ENCODE results near the gene ARL17A.
"Not testable (repeated sequence)": the region's sequence is repeated elsewhere in the genome, so short reads cannot be mapped to it uniquely, and the experiment has no call there.

The ARL17A gene

GRCh38 chr17:46566284-46566683, 13.2 kb downstream of the ARL17A start:
- DNase-seq (ENCODE audit: low read depth); H3K4me3 ChIP-seq (replicated peaks; ENCODE audit: low read depth, low read length): not testable (repeated sequence)

- DNase-seq (ENCODE audit: low read depth); H3K4me3 ChIP-seq (replicated peaks; ENCODE audit: low read depth, low read length): not testable (repeated sequence)
Observed at GRCh38 chr17:46560048-46560447, 19.4 kb downstream of the ARL17A start.

- not testable (repeated sequence) for DNase-seq (ENCODE audit: low read depth); H3K4me3 ChIP-seq (replicated peaks; ENCODE audit: low read depth, low read length)
Observed at GRCh38 chr17:46559155-46559554, 20.3 kb downstream of the ARL17A start.

GRCh38 chr17:46548607-46549006, 30.9 kb downstream of the ARL17A start:
- DNase-seq (ENCODE audit: low read depth); H3K4me3 ChIP-seq (replicated peaks; ENCODE audit: low read depth, low read length): not testable (repeated sequence)

GRCh38 chr17:46534716-46535115, 44.8 kb downstream of the ARL17A start:
- not testable (repeated sequence) for DNase-seq (ENCODE audit: low read depth); H3K4me3 ChIP-seq (replicated peaks; ENCODE audit: low read depth, low read length)

GRCh38 chr17:46512168-46512567, 67.3 kb downstream of the ARL17A start, which contains the start of gene LRRC37A2:
TSS of gene LRRC37A2 (plus strand) at chr17:46512468. CDS start at chr17:46512713, 245 bp downstream.
- not testable (repeated sequence) for H3K4me3 ChIP-seq (replicated peaks; ENCODE audit: low read depth, low read length); DNase-seq (ENCODE audit: low read depth)

GRCh38 chr17:46505896-46506295, 73.6 kb downstream of the ARL17A start:
- not testable (repeated sequence) for DNase-seq (ENCODE audit: low read depth); H3K4me3 ChIP-seq (replicated peaks; ENCODE audit: low read depth, low read length)

GRCh38 chr17:46499437-46500139, 79.9 kb downstream of the ARL17A start:
- H3K4me3 ChIP-seq (replicated peaks; ENCODE audit: low read depth, low read length); DNase-seq (ENCODE audit: low read depth): not testable (repeated sequence)

GRCh38 chr17:46492021-46492420, 87.5 kb downstream of the ARL17A start:
- not testable (repeated sequence) for H3K4me3 ChIP-seq (replicated peaks; ENCODE audit: low read depth, low read length); DNase-seq (ENCODE audit: low read depth)

GRCh38 chr17:46481310-46481709, 98.2 kb downstream of the ARL17A start:
- DNase-seq (ENCODE audit: low read depth); H3K4me3 ChIP-seq (replicated peaks; ENCODE audit: low read depth, low read length): not testable (repeated sequence)

GRCh38 chr17:46478823-46479222, 100.7 kb downstream of the ARL17A start:
- DNase-seq (ENCODE audit: low read depth); H3K4me3 ChIP-seq (replicated peaks; ENCODE audit: low read depth, low read length): not testable (repeated sequence)

GRCh38 chr17:46475583-46475982, 103.9 kb downstream of the ARL17A start:
- H3K4me3 ChIP-seq (replicated peaks; ENCODE audit: low read depth, low read length); DNase-seq (ENCODE audit: low read depth): not testable (repeated sequence)

GRCh38 chr17:46474489-46474888, 105.0 kb downstream of the ARL17A start:
- DNase-seq (ENCODE audit: low read depth); H3K4me3 ChIP-seq (replicated peaks; ENCODE audit: low read depth, low read length): not testable (repeated sequence)

- not testable (repeated sequence) for H3K4me3 ChIP-seq (replicated peaks; ENCODE audit: low read depth, low read length); DNase-seq (ENCODE audit: low read depth)
Observed at GRCh38 chr17:46467618-46468017, 111.9 kb downstream of the ARL17A start.

Data from fibroblast of pulmonary artery (primary cell).